Middle frontal gyrus (tissue), 1 donor: ENCODE data around the gene NPIPA3.
"Not testable (repeated sequence)": the region's sequence is repeated elsewhere in the genome, so short reads cannot be mapped to it uniquely, and the experiment has no call there.

Source experiments
- DNase-seq: peaks from one replicate; pipeline ENCODE4 v3.0.0-alpha.2; 2015; ENCODE audit warnings: low spot score; ENCODE audit errors: extremely low spot score

The NPIPA3 gene

GRCh38 chr16:14703156-14704011 is at the start of gene NPIPA3:
Gene NPIPA3 (plus strand): TSS chr16:14703411. CDS start chr16:14708944, 5,533 bp downstream.
- not testable (repeated sequence) for DNase-seq

GRCh38 chr16:14658063-14658462 is 45.1 kb upstream of the NPIPA3 start:
- DNase-seq: no peak

GRCh38 chr16:14667347-14668266 is 35.6 kb upstream of the NPIPA3 start:
- DNase-seq: no peak

GRCh38 chr16:14668556-14669223 is 34.5 kb upstream of the NPIPA3 start:
- no peak for DNase-seq

- DNase-seq: no peak
These were observed 33.4 kb upstream of the NPIPA3 start for GRCh38 chr16:14669776-14670175.

GRCh38 chr16:14672403-14672971 is 30.7 kb upstream of the NPIPA3 start:
- no peak for DNase-seq

DNA sequence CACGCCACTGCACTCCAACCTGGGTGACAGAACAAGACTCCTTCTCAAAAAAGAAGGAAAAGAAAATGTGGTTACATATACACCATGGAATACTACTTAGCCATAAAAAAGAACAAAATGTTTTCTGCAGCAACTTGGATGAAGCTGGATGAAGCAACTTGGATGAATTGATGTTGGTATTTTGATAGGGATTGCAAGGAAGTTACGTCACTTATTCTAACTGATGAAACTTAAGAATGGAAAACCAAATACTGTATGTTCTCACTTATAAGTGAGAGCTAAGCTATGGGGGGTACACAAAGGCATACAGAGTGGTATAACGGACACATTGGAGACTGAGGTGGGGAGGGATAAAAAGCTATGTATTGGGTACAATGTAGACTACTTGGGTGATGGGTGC is 26.6 kb upstream of the NPIPA3 start:
- DNase-seq: no peak

DNA sequence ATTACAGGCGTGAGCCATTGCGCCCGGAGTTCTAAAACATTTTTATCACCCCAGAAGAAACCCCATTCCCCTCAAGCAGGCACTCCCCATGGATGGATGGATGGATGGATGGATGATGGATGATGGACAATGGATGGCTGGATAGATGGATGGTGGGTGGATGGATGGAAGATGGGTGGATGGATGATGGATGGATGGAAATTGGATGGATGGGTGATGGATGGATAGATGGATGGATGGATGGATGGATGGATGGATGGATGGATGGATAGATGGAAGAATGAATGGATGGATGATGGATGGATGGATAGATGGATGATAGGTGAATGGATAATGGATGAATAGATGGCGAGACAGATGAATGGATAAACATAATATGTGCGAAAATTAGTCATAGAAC is 25.6 kb upstream of the NPIPA3 start:
- no peak for DNase-seq

- no peak for DNase-seq
These were observed 24.3 kb upstream of the NPIPA3 start for GRCh38 chr16:14678748-14679497.

- DNase-seq: not testable (repeated sequence)
These were observed 22.8 kb upstream of the NPIPA3 start for GRCh38 chr16:14680396-14680795.

DNA sequence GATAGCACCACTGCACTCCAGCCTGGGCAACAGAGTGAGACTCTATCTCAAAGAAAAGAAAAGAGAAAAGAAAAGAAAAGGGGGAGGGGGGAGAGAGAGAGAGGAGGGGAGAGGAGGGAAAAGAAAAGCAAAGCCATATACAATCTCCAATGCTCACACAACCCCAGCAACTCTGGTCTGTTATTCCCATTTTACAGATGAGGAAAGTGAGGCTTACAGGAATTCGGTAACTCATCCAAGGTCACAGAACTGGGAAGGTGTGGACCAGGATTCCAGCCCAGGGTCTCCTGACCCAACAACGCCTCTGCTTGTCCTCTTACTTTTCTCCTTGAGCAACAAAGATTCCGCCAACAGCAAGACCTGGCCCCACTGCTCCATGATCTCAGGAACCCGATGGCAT is 22.1 kb upstream of the NPIPA3 start:
- DNase-seq: no peak

DNA sequence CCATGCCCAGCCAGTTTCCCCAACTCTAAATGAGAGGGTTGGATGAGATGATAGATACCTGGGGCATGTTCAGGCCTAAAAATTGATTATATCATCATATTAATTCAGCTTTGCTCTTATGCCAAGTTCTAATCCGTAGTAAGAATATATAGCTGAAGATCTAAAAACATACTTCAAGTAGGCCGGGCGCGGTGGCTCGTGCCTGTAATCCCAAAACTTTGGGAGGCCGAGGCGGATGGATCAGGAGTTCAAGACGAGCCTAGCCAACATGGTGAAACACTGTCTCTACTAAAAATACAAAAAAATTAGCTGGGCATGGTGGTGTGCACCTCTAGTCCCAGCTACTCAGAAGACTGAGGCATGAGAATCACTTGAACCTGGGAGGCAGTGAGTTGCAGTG is 21.1 kb upstream of the NPIPA3 start:
- DNase-seq: no peak

- not testable (repeated sequence) for DNase-seq
These were observed 17.1 kb upstream of the NPIPA3 start for GRCh38 chr16:14685870-14686793.

GRCh38 chr16:14694129-14694528 is 9.1 kb upstream of the NPIPA3 start, which contains the start of gene PLA2G10:
Gene PLA2G10 (minus strand): TSS chr16:14694308. CDS start chr16:14694229, 79 bp downstream.
- not testable (repeated sequence) for DNase-seq

GRCh38 chr16:14701859-14702258 is 1.4 kb upstream of the NPIPA3 start:
- DNase-seq: not testable (repeated sequence)

GRCh38 chr16:14702672-14703071 is 539 bp upstream of the NPIPA3 start:
- DNase-seq: not testable (repeated sequence)

- DNase-seq: not testable (repeated sequence)
These were observed 30.0 kb downstream of the NPIPA3 start for GRCh38 chr16:14733233-14733632.

GRCh38 chr16:14740832-14741385 is 37.7 kb downstream of the NPIPA3 start:
- DNase-seq: not testable (repeated sequence)

DNA sequence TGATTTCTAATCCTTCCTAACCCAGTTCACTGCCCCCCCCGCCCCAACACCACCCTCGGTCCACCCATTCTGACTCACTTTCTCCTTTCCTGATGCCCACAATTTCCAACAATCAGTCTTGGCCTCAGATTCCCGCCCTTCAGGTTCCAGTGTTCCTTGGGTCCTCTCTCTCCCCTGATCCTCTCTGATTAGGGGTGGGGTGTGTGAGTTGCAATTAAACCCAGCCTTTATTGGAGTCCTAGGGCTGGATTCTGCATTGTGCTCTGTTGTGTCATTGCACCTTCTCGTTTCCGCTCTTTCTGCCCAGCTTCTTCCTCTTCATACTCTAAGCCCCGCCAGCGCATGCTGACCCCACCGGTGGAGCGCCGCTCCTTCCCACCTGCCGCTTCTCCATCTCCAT is 38.6 kb downstream of the NPIPA3 start:
- not testable (repeated sequence) for DNase-seq
